Esophagus muscularis mucosa (tissue), 4 donors: ENCODE results near the gene PHLDB1. TPM values are rescaled to one million over a fixed set of nuclear protein-coding genes. Genes with fewer than 3 reads are reported as not detected.
A peak's percentile ranks its signal among the peaks of the same experiment; 100 is the strongest.

Source experiments
- DNase-seq: peaks from one replicate; pipeline ENCODE4 v3.0.0-alpha.2; 2017; ENCODE audit errors: extremely low spot score
- H3K27ac ChIP-seq, 4 donors: fragments of 200-600 bp; sonication (generic); replicated peaks in 1 of 4; 1 replicate in 3 of 4; 2 replicates in 1 of 4; pipeline ENCODE4 v1.5.1; 2016 to 2019; ENCODE audit warnings: mild to moderate bottlenecking in 1 of 4
- H3K27me3 ChIP-seq, 4 donors: fragments of 200-600 bp; sonication (generic); one replicate each; pipeline versions ENCODE4 v1.5.1 to v1.6.0; 2016 to 2019
- H3K36me3 ChIP-seq, 4 donors: fragments of 200-600 bp; sonication (generic); one replicate each; pipeline ENCODE4 v1.5.1; 2016 to 2019
- H3K4me1 ChIP-seq, 4 donors: fragments of 200-600 bp; sonication (generic); one replicate each; pipeline ENCODE4 v1.5.1; 2016 to 2019
- H3K4me3 ChIP-seq, 4 donors: fragments of 200-600 bp; sonication (generic); 1 replicate in 2 of 4; 2 replicates in 2 of 4; pipeline ENCODE4 v1.5.1; 2016 to 2019; ENCODE audit warnings: mild to moderate bottlenecking in 4 of 4, moderate library complexity in 1 of 4
- H3K9me3 ChIP-seq, 4 donors: fragments of 200-600 bp; sonication (generic); 1 replicate in 3 of 4; 2 replicates in 1 of 4; pipeline ENCODE4 v1.5.1; 2016 to 2019
- CTCF ChIP-seq, 3 experiments: fragments of 200-600 bp in 2 of 3; fragments of 450-650 bp in 1 of 3; sonication (generic) in 2 of 3; IDR thresholded peaks; one replicate each; pipeline ENCODE4 v1.5.1; 2017 to 2019; ENCODE audit warnings: antibody characterized with exemption in 3 of 3, mild to moderate bottlenecking in 2 of 3, moderate library complexity in 1 of 3
- EP300 ChIP-seq: sonication (generic); formaldehyde crosslinking; IDR thresholded peaks from one replicate; pipeline ENCODE4 v1.6.1; 2017; ENCODE audit warnings: antibody characterized with exemption
- POLR2A ChIP-seq: fragments of 450-650 bp; IDR thresholded peaks from one replicate; pipeline ENCODE4 v1.6.1; 2017; ENCODE audit warnings: antibody characterized with exemption, moderate library complexity, mild to moderate bottlenecking, low read depth
- POLR2AphosphoS5 ChIP-seq, 2 donors: sonication (generic); formaldehyde crosslinking; IDR thresholded peaks; one replicate each; pipeline ENCODE4 v1.6.1; 2017; ENCODE audit warnings: antibody characterized with exemption in 2 of 2
- WGBS: methylation state at CpG from one replicate; pipeline ENCODE4 v1.1.5; 2018; 5-methylcytosine and 5-hydroxymethylcytosine counted together
- intact Hi-C: fragments of 100-400 bp; cut with DNase I; formaldehyde crosslinking; loops from one replicate; pipeline ENCODE4 v1.15.1; 2023
- total RNA-seq, 4 donors: library from RNA; depleted of rRNA; stranded (reverse); fragments of >200 nt; gene quantifications; one replicate each; pipeline versions ENCODE4 v1.1.0 to v1.2.1, GENCODE V29; 2016

Gene PHLDB1
- total RNA-seq, 4 donors from 2014 or later, result 62.6 to 92.2 (median 78.9) TPM

GRCh38 chr11:118638726-118639125 lies 31.3 kb downstream of the PHLDB1 start:
- no peaks in the 10 kb centered on the region for H3K9me3 ChIP-seq
- DNase-seq, result no peak
- peak overlapping the region in 1 of 4 donors; percentile 27 for H3K27ac ChIP-seq
- peaks cover 39 to 58% (median 54%) of the 10 kb centered on the region in 4 donors for H3K4me1 ChIP-seq
- no peaks in the 10 kb centered on the region for H3K27me3 ChIP-seq
- WGBS, result 80% methylated on average over 2 of the region's 6 CpGs
- TF ChIP-seq POLR2A (no peak), CTCF (IDR thresholded peaks at IDR 0.05) (no peak), EP300 (no peak), POLR2AphosphoS5 (IDR thresholded peaks at IDR 0.05) (no peak)
- intact Hi-C loops, result no loop called here
- peaks cover 16 to 100% (median 69%) of the 10 kb centered on the region in 4 donors for H3K36me3 ChIP-seq
- H3K4me3 ChIP-seq, result no peak overlapping the region

- H3K4me3 ChIP-seq, result no peak overlapping the region
- H3K9me3 ChIP-seq, result no peaks in the 10 kb centered on the region
- no peaks in the 10 kb centered on the region for H3K27me3 ChIP-seq
- intact Hi-C loops, result no loop called here
- WGBS, result 83% methylated on average over 4 of the region's 4 CpGs
- TF ChIP-seq POLR2A (no peak), CTCF (IDR thresholded peaks at IDR 0.05) (no peak), EP300 (no peak)
- DNase-seq, result no peak
- H3K4me1 ChIP-seq, result peaks cover 27 to 46% (median 42%) of the 10 kb centered on the region in 4 donors
- no peak overlapping the region for H3K27ac ChIP-seq
- H3K36me3 ChIP-seq, result peaks cover 28 to 100% (median 80%) of the 10 kb centered on the region in 4 donors
These were observed 32.5 kb downstream of the PHLDB1 start for GRCh38 chr11:118639899-118640298.

GRCh38 chr11:118640332-118641154 lies 33.1 kb downstream of the PHLDB1 start:
- Histone ChIP-seq H3K4me1 (peaks cover 21 to 40% (median 37%) of the 10 kb centered on the region in 4 donors), H3K36me3 (peaks cover 35 to 100% (median 87%) of the 10 kb centered on the region in 4 donors)

GRCh38 chr11:118641397-118642019 lies 34.1 kb downstream of the PHLDB1 start:
- DNase-seq, result no peak
- TF ChIP-seq CTCF (IDR thresholded peaks at IDR 0.05) (no peak), POLR2A (no peak), POLR2AphosphoS5 (IDR thresholded peaks at IDR 0.05) (no peak), EP300 (no peak)
- Histone ChIP-seq H3K4me3 (no peak overlapping the region), H3K9me3 (no peaks in the 10 kb centered on the region), H3K27me3 (no peaks in the 10 kb centered on the region), H3K27ac (no peak overlapping the region), H3K4me1 (peaks cover 15 to 32% (median 31%) of the 10 kb centered on the region in 4 donors), H3K36me3 (peaks cover 39 to 98% (median 91%) of the 10 kb centered on the region in 4 donors)
- intact Hi-C loops, result no loop called here
- 85% methylated on average over 11 of the region's 11 CpGs for WGBS

More at GRCh38 chr11:118640332-118641154, 33.1 kb downstream of the PHLDB1 start:
- H3K4me3 ChIP-seq, result no peak overlapping the region
- TF ChIP-seq CTCF (IDR thresholded peaks at IDR 0.05) (peak in 2 of 3 experiments; percentile 22 to 28), POLR2AphosphoS5 (IDR thresholded peaks at IDR 0.05) (peak in 1 of 2 donors; percentile 15), EP300 (no peak), POLR2A (no peak)
- no peak for DNase-seq
- intact Hi-C loops, result no loop called here
- WGBS, result 68% methylated on average over 3 of the region's 5 CpGs
- H3K9me3 ChIP-seq, result no peaks in the 10 kb centered on the region
- no peak overlapping the region for H3K27ac ChIP-seq
- H3K27me3 ChIP-seq, result no peaks in the 10 kb centered on the region
